Measurements from ENCODE around the gene PDE4B. TPM values are rescaled to one million over a fixed set of nuclear protein-coding genes. Genes with fewer than 3 reads are reported as not detected.

The PDE4B gene
- total and polyA plus RNA-seq, 2 of the 13 experiments (the other 11 are each of a cell fraction or from before 2014, with no cell fraction given): not detected

DNA sequence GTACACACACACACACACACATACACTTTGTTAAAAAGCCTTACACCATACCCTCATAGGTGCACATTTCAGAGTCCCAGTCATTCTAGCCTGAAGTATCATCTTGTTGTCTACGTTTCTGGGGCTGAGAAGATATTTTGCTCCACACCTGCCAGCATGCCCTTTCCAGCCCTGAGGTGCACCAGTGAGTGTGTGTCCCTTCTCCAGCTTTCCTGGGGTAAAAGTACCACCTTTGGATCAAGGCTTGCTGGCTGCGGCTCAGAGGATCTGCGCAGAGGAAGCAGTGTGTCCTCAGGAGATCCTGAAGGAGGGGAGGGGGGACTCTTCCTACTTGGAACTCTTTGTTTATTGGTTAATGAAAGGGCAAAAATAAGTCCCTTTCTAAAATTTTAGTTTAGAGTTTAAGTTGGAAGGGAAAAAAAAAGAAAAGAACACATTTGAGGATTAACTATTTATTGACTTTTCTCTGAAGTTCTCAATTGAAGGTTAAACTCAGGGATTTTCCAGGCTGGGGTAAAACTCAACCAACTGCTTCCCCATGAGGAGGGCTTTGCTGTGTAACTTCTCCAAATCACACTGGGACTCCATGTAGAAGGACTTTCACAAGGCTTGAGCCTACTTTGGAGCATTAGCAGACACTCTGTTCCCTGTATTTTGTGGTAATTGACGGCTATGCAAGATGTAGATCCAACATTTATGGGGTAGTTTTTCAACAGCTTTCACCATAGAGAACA is 540.9 kb downstream of the PDE4B start:
- intact Hi-C loops (cut with micrococcal nuclease; ENCODE audit: unreplicated experiment) (no loop called here), in situ Hi-C loops (cut with HindIII; ENCODE audit: extremely low pct_ligation_motif_present, low pct_unique_long_range_greater_than_20kb) (no loop called here)
- Histone ChIP-seq H4K20me1 (ENCODE audit: insufficient read depth, low read length) (no peaks in the 10 kb centered on the region), H3K36me3 (replicated peaks in 1 of 2; ENCODE audit: control insufficient read depth in 1 of 2, insufficient read depth in 2 of 2, low read length in 2 of 2) (no peaks in the 10 kb centered on the region), H2AFZ (ENCODE audit: low read length) (no peak overlapping the region), H3K79me2 (ENCODE audit: insufficient read depth, low read length) (no peaks in the 10 kb centered on the region), H3K4me3 (replicated peaks in 1 of 3; ENCODE audit: insufficient read depth in 1 of 3, low read depth in 2 of 3, low read length in 3 of 3) (no peak overlapping the region), H3K4me1 (ENCODE audit: insufficient read depth, low read length) (no peaks in the 10 kb centered on the region), H3K27ac (ENCODE audit: extremely low read length, insufficient read depth, low read length) (no peak overlapping the region), H3K9ac (ENCODE audit: insufficient read depth, low read depth, low read length) (no peak overlapping the region), H3K27me3 (ENCODE audit: control insufficient read depth in 1 of 2, insufficient read depth in 2 of 2, low read length in 2 of 2) (peaks cover 0 to 2% of the 10 kb centered on the region in 2 experiments; a peak in 2 of 5 replicates), H3K9me3 (ENCODE audit: low read length) (no peaks in the 10 kb centered on the region), H3K4me2 (ENCODE audit: low read depth, low read length) (no peak overlapping the region)
- no TSS peak for BruUV-seq (replicated peaks)
- ATAC-seq (no peak), FAIRE-seq (no peak), DNase-seq (ENCODE audit: low spot score) (no peak)
- WGBS (ENCODE audit: low lambda C conversion rate): 14% methylated on average over 4 of the region's 4 CpGs
- no peak for TF ChIP-seq MAF1 (CRISPR knock-in tag; IDR thresholded peaks at IDR 0.05; ENCODE audit: borderline replicate concordance)
- no peak for TF ChIP-seq SMARCE1 (IDR thresholded peaks at IDR 0.05; ENCODE audit: borderline replicate concordance)
- TF ChIP-seq ZNF331 (CRISPR knock-in tag; IDR thresholded peaks at IDR 0.05): no peak
- no peak for TF ChIP-seq ZNF12 (CRISPR knock-in tag; IDR thresholded peaks at IDR 0.05)
- no peak for TF ChIP-seq ATF2 (CRISPR knock-in tag; IDR thresholded peaks at IDR 0.05)
- TF ChIP-seq, protein P1, sequence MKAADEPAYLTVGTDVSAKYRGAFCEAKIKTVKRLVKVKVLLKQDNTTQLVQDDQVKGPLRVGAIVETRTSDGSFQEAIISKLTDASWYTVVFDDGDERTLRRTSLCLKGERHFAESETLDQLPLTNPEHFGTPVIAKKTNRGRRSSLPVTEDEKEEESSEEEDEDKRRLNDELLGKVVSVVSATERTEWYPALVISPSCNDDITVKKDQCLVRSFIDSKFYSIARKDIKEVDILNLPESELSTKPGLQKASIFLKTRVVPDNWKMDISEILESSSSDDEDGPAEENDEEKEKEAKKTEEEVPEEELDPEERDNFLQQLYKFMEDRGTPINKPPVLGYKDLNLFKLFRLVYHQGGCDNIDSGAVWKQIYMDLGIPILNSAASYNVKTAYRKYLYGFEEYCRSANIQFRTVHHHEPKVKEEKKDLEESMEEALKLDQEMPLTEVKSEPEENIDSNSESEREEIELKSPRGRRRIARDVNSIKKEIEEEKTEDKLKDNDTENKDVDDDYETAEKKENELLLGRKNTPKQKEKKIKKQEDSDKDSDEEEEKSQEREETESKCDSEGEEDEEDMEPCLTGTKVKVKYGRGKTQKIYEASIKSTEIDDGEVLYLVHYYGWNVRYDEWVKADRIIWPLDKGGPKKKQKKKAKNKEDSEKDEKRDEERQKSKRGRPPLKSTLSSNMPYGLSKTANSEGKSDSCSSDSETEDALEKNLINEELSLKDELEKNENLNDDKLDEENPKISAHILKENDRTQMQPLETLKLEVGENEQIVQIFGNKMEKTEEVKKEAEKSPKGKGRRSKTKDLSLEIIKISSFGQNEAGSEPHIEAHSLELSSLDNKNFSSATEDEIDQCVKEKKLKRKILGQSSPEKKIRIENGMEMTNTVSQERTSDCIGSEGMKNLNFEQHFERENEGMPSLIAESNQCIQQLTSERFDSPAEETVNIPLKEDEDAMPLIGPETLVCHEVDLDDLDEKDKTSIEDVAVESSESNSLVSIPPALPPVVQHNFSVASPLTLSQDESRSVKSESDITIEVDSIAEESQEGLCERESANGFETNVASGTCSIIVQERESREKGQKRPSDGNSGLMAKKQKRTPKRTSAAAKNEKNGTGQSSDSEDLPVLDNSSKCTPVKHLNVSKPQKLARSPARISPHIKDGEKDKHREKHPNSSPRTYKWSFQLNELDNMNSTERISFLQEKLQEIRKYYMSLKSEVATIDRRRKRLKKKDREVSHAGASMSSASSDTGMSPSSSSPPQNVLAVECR (CRISPR knock-in tag; IDR thresholded peaks at IDR 0.05; ENCODE audit: borderline replicate concordance): no peak
- TF ChIP-seq ZNF891 (CRISPR knock-in tag; IDR thresholded peaks at IDR 0.05): no peak
- no peak for TF ChIP-seq CREM (IDR thresholded peaks at IDR 0.05)
- no peak for TF ChIP-seq CREM (CRISPR knock-in tag; IDR thresholded peaks at IDR 0.05)
- TF ChIP-seq RORA (CRISPR knock-in tag; IDR thresholded peaks at IDR 0.05): no peak
- no peak for TF ChIP-seq FLYWCH1 (CRISPR knock-in tag; IDR thresholded peaks at IDR 0.05)
- TF ChIP-seq PATZ1 (CRISPR knock-in tag; IDR thresholded peaks at IDR 0.05): no peak
- TF ChIP-seq, protein P2, sequence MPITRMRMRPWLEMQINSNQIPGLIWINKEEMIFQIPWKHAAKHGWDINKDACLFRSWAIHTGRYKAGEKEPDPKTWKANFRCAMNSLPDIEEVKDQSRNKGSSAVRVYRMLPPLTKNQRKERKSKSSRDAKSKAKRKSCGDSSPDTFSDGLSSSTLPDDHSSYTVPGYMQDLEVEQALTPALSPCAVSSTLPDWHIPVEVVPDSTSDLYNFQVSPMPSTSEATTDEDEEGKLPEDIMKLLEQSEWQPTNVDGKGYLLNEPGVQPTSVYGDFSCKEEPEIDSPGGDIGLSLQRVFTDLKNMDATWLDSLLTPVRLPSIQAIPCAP (CRISPR knock-in tag; IDR thresholded peaks at IDR 0.05; ENCODE audit: low read depth): no peak
- TF ChIP-seq ONECUT2 (CRISPR knock-in tag; IDR thresholded peaks at IDR 0.05): no peak
- no peak for TF ChIP-seq SETDB1 (CRISPR knock-in tag; IDR thresholded peaks at IDR 0.05; ENCODE audit: borderline replicate concordance)
- TF ChIP-seq ZNF776 (CRISPR knock-in tag; IDR thresholded peaks at IDR 0.05): no peak
- TF ChIP-seq ZFY (CRISPR knock-in tag; IDR thresholded peaks at IDR 0.05): no peak
- TF ChIP-seq ZNF234 (CRISPR knock-in tag; conservative IDR thresholded peaks at IDR 0.05): no peak
- POLR2A ChIA-PET: no interaction called here
- CTCF ChIA-PET (ENCODE audit: low intra/inter-chr PET ratio, low total read pairs): no interaction called here

All from HepG2 (cell line).